GM21423 (cell line): ENCODE measurements around the gene TRIM64.
"Not testable (repeated sequence)": the region's sequence is repeated elsewhere in the genome, so short reads cannot be mapped to it uniquely, and the experiment has no call there.

ENCODE experiments used
- ATAC-seq: cut with Tn5 transposase; IDR thresholded peaks from one replicate; pipeline ENCODE4 v1.9.1; 2021; ENCODE audit warnings: mild to moderate bottlenecking, moderate library complexity; ENCODE audit not compliant: unreplicated experiment

The TRIM64 gene, protein sequence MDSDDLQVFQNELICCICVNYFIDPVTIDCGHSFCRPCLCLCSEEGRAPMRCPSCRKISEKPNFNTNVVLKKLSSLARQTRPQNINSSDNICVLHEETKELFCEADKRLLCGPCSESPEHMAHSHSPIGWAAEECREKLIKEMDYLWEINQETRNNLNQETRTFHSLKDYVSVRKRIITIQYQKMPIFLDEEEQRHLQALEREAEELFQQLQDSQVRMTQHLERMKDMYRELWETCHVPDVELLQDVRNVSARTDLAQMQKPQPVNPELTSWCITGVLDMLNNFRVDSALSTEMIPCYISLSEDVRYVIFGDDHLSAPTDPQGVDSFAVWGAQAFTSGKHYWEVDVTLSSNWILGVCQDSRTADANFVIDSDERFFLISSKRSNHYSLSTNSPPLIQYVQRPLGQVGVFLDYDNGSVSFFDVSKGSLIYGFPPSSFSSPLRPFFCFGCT

DNA sequence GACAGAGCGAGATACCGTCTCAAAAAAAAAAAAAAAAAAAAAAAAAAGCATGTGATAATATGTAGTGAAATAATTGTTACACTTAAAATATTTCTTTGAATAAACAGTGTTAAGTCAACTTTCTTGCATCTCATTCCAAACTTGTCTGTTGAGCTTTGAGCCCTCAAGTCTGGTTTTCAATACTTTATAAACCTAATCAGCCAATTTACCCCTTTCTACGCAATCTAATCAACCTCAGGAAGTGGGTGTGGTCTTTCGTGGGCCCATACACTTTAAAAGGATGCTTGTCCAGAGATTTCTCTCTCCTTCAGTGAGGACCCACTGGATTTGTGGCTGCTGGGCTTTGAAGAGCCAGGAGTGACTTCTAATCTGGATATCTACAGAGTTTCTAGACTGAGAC lies at the start of gene TRIM64:
TSS of gene TRIM64 (plus strand) at position 301 of the 400 bp plus-strand sequence. CDS start 2,467 bp downstream, outside the sequence.
- not testable (repeated sequence) for ATAC-seq

DNA sequence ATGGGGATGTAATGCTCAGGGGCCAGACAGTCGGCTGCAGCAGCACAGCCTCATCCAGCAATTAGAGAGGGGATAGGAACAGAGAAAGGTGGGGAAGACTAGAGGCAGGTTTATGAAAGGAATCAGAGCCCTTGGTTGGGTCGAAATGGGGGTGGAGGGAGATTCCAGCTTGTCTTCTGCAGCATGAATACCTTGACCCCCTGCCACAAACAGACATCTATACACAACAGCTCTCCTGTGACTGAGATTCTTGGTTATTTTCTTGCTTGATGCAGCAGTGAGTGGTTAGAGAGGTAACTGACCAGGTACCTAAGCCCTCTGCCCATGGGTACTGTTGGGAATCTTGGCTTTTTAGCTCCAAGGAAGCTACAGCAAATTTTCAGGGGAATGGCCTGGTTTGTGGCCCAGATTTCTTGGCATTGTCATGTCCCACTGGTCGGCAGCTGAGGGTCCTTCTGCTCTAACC lies 43.6 kb upstream of the TRIM64 start, which contains the start of gene TRIM49D1:
TSS of gene TRIM49D1 (minus strand) at position 51 of the 466 bp plus-strand sequence. CDS start 4,535 bp downstream, outside the sequence.
- ATAC-seq, result no peak

DNA sequence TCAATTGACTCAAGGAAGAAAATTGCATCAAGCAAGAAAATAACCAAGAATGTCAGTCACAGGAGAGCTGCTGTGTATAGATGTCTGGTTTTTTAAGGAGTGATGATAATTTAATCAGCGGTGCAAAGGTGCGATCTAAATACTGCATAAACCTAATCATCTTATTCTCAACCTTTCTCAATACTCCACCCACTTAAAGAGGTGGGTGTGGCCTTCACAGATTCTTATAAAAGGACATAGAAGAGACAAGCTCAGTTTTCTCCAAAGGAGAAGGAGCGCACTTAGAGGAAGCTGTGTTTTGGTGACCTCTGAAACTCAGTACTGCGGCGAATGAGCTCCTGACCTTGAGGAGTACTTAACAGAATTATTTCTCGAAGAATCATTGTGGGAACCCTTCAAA lies 42.1 kb upstream of the TRIM64 start, which contains the start of gene TRIM49D2:
TSS of gene TRIM49D2 (plus strand) at position 301 of the 400 bp plus-strand sequence. CDS start 2,698 bp downstream, outside the sequence.
- ATAC-seq, result not testable (repeated sequence)

DNA sequence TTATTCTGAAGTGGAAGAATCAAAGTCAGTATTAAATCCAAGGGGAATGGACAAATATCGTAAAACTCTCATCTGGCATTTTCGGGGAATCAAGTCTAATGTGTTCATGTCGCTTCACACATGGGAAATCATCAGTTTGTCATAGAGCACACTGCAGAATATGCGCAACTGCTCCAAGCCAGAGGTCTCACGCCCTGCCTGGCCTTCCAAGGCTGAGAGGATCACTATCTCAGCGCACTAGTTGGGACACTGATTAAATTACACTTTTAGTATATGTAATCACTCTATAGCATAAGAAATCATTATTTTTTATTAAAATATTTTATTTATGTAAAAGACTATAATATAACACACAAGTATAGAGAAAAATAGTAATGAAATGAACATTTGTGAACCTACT lies 5.0 kb upstream of the TRIM64 start:
- not testable (repeated sequence) for ATAC-seq
